Peyer's patch (tissue), 4 donors: ENCODE results near the gene SPRN.
"Not testable (repeated sequence)": the region's sequence is repeated elsewhere in the genome, so short reads cannot be mapped to it uniquely, and the experiment has no call there.

Experiments
- CTCF ChIP-seq, 6 experiments: fragments of 450-650 bp in 4 of 6; fragments of 200-600 bp in 2 of 6; sonication (generic) in 1 of 6; IDR thresholded peaks; one replicate each; pipeline ENCODE4 v1.5.1; 2017 to 2019; ENCODE audit warnings: antibody characterized with exemption in 6 of 6, mild to moderate bottlenecking in 3 of 6, moderate library complexity in 1 of 6
- POLR2A ChIP-seq, 2 donors: fragments of 450-650 bp; IDR thresholded peaks; one replicate each; pipeline ENCODE4 v1.5.1; 2017; ENCODE audit warnings: antibody characterized with exemption in 2 of 2, mild to moderate bottlenecking in 2 of 2, moderate library complexity in 2 of 2

- TF ChIP-seq CTCF, POLR2A (IDR thresholded peaks at IDR 0.05): not testable (repeated sequence)
These were observed 44.8 kb upstream of the SPRN start for GRCh38 chr10:133469205-133469604.
